Activated CD4-positive, alpha-beta T cell treated with anti-CD3 and anti-CD28 coated beads, Interleukin-2, amount 10 ng/mL, durations not matched to agents 7 days and 5 days (primary cell): ENCODE results near the gene TEX51. TPM values are rescaled to one million over a fixed set of nuclear protein-coding genes. Genes with fewer than 3 reads are reported as not detected.

Experiments
- CTCF ChIA-PET: fragments of 350-600 bp; sonication (Branson Sonifier 250); formaldehyde crosslinking; loops from one replicate; lab custom pipeline; 2021; ENCODE audit warnings: antibody characterized with exemption; lab: Charles Lee
- POLR2A ChIA-PET: fragments of 350-600 bp; sonication (Branson Sonifier 250); formaldehyde crosslinking; loops from one replicate; lab custom pipeline; 2021; ENCODE audit warnings: antibody characterized with exemption; lab: Charles Lee
- DNase-seq: peaks from one replicate; pipeline ENCODE4 v3.0.0-alpha.2; 2020
- H3K27ac Mint-ChIP-seq: one replicate; pipeline ENCODE4 v1.8.0; 2021; ENCODE audit warnings: mild to moderate bottlenecking, moderate library complexity, mixed read lengths
- H3K27me3 Mint-ChIP-seq: one replicate; pipeline ENCODE4 v1.8.0; 2021; ENCODE audit warnings: mixed read lengths
- H3K36me3 Mint-ChIP-seq: one replicate; pipeline ENCODE4 v1.8.0; 2021; ENCODE audit warnings: low read depth, mixed read lengths
- H3K4me1 Mint-ChIP-seq: one replicate; pipeline ENCODE4 v1.8.0; 2021; ENCODE audit warnings: mixed read lengths
- H3K4me3 Mint-ChIP-seq: one replicate; pipeline ENCODE4 v1.8.0; 2021; ENCODE audit warnings: mild to moderate bottlenecking, moderate library complexity, mixed read lengths
- H3K9me3 Mint-ChIP-seq: one replicate; pipeline ENCODE4 v1.8.0; 2021; ENCODE audit warnings: mixed read lengths
- total RNA-seq, 2 experiments: library from RNA; stranded (reverse); gene quantifications; one replicate each; pipeline ENCODE4 v1.2.3, GENCODE V29; 2021

The TEX51 gene
- total RNA-seq, 2 experiments from 2014 or later: not detected

DNA sequence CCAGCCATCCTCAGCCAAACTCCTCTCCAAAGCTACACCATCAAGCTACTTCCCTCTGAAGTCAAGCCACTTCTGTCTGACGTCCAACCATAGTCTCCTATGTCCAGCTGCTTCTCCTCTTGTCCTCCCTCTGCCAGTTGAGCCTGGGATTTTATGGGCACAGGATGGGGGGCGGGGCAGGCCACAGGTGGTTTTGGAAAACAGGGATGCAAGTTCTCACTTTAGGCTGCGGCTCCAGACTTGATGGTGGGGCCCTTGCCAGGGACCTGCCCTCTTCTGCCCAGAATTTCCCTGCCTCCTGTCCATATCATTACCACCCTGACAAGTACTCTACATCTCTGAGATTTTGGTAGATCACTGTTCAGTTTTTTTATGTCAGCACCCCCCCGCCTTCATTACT is 41.6 kb downstream of the TEX51 start:
- DNase-seq: no peak
- Mint-ChIP-seq H3K4me3 (no peak overlapping the region), H3K27ac (no peak overlapping the region), H3K36me3 (no peaks in the 10 kb centered on the region), H3K4me1 (no peaks in the 10 kb centered on the region), H3K9me3 (peaks cover 9% of the 10 kb centered on the region), H3K27me3 (peaks cover 5% of the 10 kb centered on the region)
- CTCF ChIA-PET: interaction anchor here (0.6 kb wide), 1 partner anchor 86 kb away, joined by 3 read pairs; no protein-coding TSS in a partner anchor
- POLR2A ChIA-PET: no interaction called here

DNA sequence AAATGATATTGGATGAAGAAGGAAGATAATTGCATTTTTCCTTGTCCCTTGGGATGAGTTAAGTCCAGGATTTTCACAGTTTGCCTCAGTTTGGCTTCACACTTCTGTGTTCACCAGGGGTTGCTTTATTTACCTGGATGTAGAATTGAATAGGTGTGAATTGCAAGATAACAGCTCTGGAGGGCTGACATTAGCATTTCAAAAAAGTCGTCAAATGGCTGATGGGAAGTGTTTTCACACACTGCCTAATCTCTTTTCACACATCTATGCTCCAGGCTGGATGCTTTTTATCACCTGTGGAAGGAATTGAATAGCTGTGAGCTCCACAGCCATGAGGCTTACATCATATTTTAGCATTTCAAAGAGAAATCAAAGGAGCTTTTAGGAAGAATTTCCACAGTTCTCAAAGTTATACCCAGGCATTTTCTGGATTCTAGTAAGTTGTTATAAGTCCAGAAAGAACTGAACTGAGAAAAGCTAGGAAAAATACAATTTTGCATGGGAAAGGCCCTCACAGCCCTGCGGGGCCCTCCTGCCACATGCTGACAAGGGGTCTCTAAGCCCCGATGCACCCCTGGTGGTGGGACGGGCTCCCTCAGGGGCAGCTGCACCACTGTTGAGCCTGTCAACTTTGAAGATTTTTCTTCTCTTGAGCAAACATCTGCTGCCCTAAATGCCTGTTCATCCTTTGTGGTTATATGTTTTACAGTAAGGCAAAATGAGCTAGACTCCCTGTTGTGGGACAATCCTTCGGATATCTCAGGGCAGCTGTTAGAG is 43.9 kb downstream of the TEX51 start:
- DNase-seq: no peak
- H3K4me3 Mint-ChIP-seq: no peak overlapping the region
- CTCF ChIA-PET: no interaction called here
- no peak overlapping the region for H3K27ac Mint-ChIP-seq
- peaks cover 9% of the 10 kb centered on the region for H3K9me3 Mint-ChIP-seq
- peaks cover 5% of the 10 kb centered on the region for H3K27me3 Mint-ChIP-seq
- no peaks in the 10 kb centered on the region for H3K36me3 Mint-ChIP-seq
- no peaks in the 10 kb centered on the region for H3K4me1 Mint-ChIP-seq
- POLR2A ChIA-PET: no interaction called here

DNA sequence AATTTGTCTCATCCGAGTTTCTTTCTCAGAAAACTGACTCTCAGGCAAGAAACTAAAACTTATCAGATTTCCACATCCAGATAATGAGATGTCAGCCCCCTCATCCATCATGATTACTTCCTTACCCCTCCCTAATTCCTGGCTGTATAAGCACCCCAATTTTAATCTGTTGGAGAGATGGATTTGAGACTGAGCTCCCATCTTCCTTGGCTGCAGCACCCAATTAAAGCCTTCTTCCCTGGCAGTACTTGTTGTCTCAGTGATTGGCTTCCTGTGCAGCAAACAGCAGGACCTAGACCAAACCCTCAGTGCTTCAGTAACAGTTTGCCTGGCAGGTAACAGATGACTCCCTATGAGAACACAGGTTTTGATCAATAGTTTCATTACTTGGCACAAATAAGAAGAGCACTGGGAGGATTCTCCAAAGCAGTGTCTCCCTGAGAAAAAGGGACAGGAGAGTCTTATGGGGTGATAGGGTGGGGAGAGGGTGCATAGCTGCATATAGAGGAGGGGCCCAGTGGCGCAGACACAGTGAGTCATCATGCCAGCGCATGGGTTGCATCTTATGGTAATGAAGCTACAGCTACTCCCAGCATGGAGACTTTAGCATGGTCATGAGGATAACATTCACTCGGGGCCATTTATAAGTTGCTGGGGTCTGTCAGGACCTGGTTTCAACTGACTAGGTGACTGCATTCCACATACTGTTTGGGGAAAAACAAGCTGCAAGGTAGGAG is 45.1 kb downstream of the TEX51 start:
- CTCF ChIA-PET: no interaction called here
- Mint-ChIP-seq H3K36me3 (no peaks in the 10 kb centered on the region), H3K27me3 (peaks cover 2% of the 10 kb centered on the region)

GRCh38 chr2:126945118-126945517 is 46.4 kb downstream of the TEX51 start:
- ChIA-PET CTCF (no interaction called here), POLR2A (no interaction called here)
- Mint-ChIP-seq H3K36me3 (no peaks in the 10 kb centered on the region), H3K27me3 (peaks cover 2% of the 10 kb centered on the region), H3K27ac (no peak overlapping the region), H3K9me3 (peaks cover 9% of the 10 kb centered on the region), H3K4me1 (no peaks in the 10 kb centered on the region), H3K4me3 (no peak overlapping the region)
- no peak for DNase-seq

More for the DNA sequence above, 45.1 kb downstream of the TEX51 start:
- no peaks in the 10 kb centered on the region for H3K4me1 Mint-ChIP-seq
- H3K4me3 Mint-ChIP-seq: no peak overlapping the region
- no peak for DNase-seq
- H3K9me3 Mint-ChIP-seq: peaks cover 9% of the 10 kb centered on the region
- H3K27ac Mint-ChIP-seq: no peak overlapping the region
- POLR2A ChIA-PET: no interaction called here

- H3K36me3 Mint-ChIP-seq: no peaks in the 10 kb centered on the region
- H3K4me3 Mint-ChIP-seq: no peak overlapping the region
- peaks cover 9% of the 10 kb centered on the region for H3K9me3 Mint-ChIP-seq
- peaks cover 4% of the 10 kb centered on the region for H3K27me3 Mint-ChIP-seq
- DNase-seq: no peak
- CTCF ChIA-PET: no interaction called here
- POLR2A ChIA-PET: no interaction called here
- no peak overlapping the region for H3K27ac Mint-ChIP-seq
- H3K4me1 Mint-ChIP-seq: no peaks in the 10 kb centered on the region
Measured at GRCh38 chr2:126946318-126947102, 47.8 kb downstream of the TEX51 start.

- Mint-ChIP-seq H3K9me3 (peaks cover 9% of the 10 kb centered on the region), H3K4me3 (no peak overlapping the region), H3K36me3 (no peaks in the 10 kb centered on the region), H3K27me3 (peaks cover 4% of the 10 kb centered on the region), H3K4me1 (no peaks in the 10 kb centered on the region), H3K27ac (no peak overlapping the region)
- no peak for DNase-seq
- ChIA-PET POLR2A (no interaction called here), CTCF (no interaction called here)
Measured at GRCh38 chr2:126947103-126947429, 48.4 kb downstream of the TEX51 start.

GRCh38 chr2:126949775-126950174 is 51.1 kb downstream of the TEX51 start:
- CTCF ChIA-PET: no interaction called here
- H3K27ac Mint-ChIP-seq: no peak overlapping the region
- H3K9me3 Mint-ChIP-seq: no peaks in the 10 kb centered on the region
- no peaks in the 10 kb centered on the region for H3K36me3 Mint-ChIP-seq
- no peak for DNase-seq
- H3K4me3 Mint-ChIP-seq: no peak overlapping the region
- peaks cover 13% of the 10 kb centered on the region for H3K27me3 Mint-ChIP-seq
- H3K4me1 Mint-ChIP-seq: no peaks in the 10 kb centered on the region
- POLR2A ChIA-PET: no interaction called here

GRCh38 chr2:126950504-126950903 is 51.8 kb downstream of the TEX51 start:
- Mint-ChIP-seq H3K27me3 (peaks cover 13% of the 10 kb centered on the region), H3K27ac (no peak overlapping the region), H3K36me3 (no peaks in the 10 kb centered on the region), H3K4me3 (no peak overlapping the region), H3K4me1 (no peaks in the 10 kb centered on the region), H3K9me3 (no peaks in the 10 kb centered on the region)
- no peak for DNase-seq
- CTCF ChIA-PET: no interaction called here
- POLR2A ChIA-PET: no interaction called here

Other genes starting within 250 kb of the TEX51 start
- gene GYPC, start 242.7 kb upstream of the TEX51 start, total RNA-seq: 100 to 1,000 TPM; 149 to 161 TPM
- 100 to 1,000 TPM; 140 to 148 TPM for gene BIN1, start 208.3 kb downstream of the TEX51 start, total RNA-seq